Calu3 (cell line): ENCODE measurements around the gene CLCN7. TPM values are rescaled to one million over a fixed set of nuclear protein-coding genes. Genes with fewer than 3 reads are reported as not detected.

Source experiments
- BruUV-seq: library from RNA; stranded (reverse); fragments of 400-500 nt; replicated peaks from 2 replicates; lab custom pipeline; 2021; lab: Mats Ljungman, UMichigan
- CTCF ChIA-PET: fragments of 300-600 bp; sonication (Branson Sonifier 250); formaldehyde crosslinking; loops from one replicate; lab custom pipeline; 2022; ENCODE audit warnings: antibody characterized with exemption; lab: Charles Lee
- DNase-seq: peaks from one replicate; pipeline ENCODE4 v3.0.0; 2022
- H3K27ac Mint-ChIP-seq: one replicate; pipeline ENCODE4 v1.8.0; 2022; ENCODE audit warnings: mixed read lengths; ENCODE audit not compliant: unreplicated experiment
- H3K27me3 Mint-ChIP-seq: one replicate; pipeline ENCODE4 v1.8.0; 2022; ENCODE audit warnings: mixed read lengths; ENCODE audit not compliant: unreplicated experiment
- H3K36me3 Mint-ChIP-seq: one replicate; pipeline ENCODE4 v1.8.0; 2022; ENCODE audit warnings: mild to moderate bottlenecking, moderate library complexity, mixed read lengths; ENCODE audit not compliant: insufficient read depth, unreplicated experiment
- H3K4me1 Mint-ChIP-seq: one replicate; pipeline ENCODE4 v1.8.0; 2022; ENCODE audit warnings: mild to moderate bottlenecking, low read depth, mixed read lengths; ENCODE audit not compliant: unreplicated experiment
- H3K4me3 Mint-ChIP-seq: one replicate; pipeline ENCODE4 v1.8.0; 2022; ENCODE audit warnings: mild to moderate bottlenecking, low read depth, moderate library complexity, mixed read lengths; ENCODE audit not compliant: unreplicated experiment
- H3K9me3 Mint-ChIP-seq: one replicate; pipeline ENCODE4 v1.8.0; 2022; ENCODE audit warnings: low read depth, mixed read lengths; ENCODE audit not compliant: unreplicated experiment
- CTCF ChIP-seq: fragments of 200-600 bp; IDR thresholded peaks from one replicate; pipeline ENCODE4 v1.8.0; 2022; ENCODE audit warnings: antibody characterized with exemption; ENCODE audit not compliant: unreplicated experiment
- intact Hi-C: fragments of 100-400 bp; cut with micrococcal nuclease; formaldehyde crosslinking; loops from one replicate; pipeline ENCODE4 v1.10.0; 2022; ENCODE audit not compliant: unreplicated experiment
- total RNA-seq: library from RNA; stranded (reverse); gene quantifications from 2 replicates; pipeline ENCODE4 v1.2.3, GENCODE V29; 2022

CLCN7 gene
- total RNA-seq, 1 experiment from 2014 or later = 117 TPM

GRCh38 chr16:1511662-1512569 is 37.1 kb upstream of the CLCN7 start:
- intact Hi-C loops = no loop called here
- Mint-ChIP-seq H3K9me3 (peaks cover 3% of the 10 kb centered on the region), H3K4me1 (no peaks in the 10 kb centered on the region), H3K36me3 (peaks cover 54% of the 10 kb centered on the region), H3K27ac (no peak overlapping the region), H3K27me3 (no peaks in the 10 kb centered on the region), H3K4me3 (no peak overlapping the region)
- BruUV-seq = no TSS peak
- CTCF ChIA-PET = no interaction called here
- no peak for DNase-seq
- TF ChIP-seq CTCF = no peak

- no peaks in the 10 kb centered on the region for H3K4me1 Mint-ChIP-seq
- no peak overlapping the region for H3K4me3 Mint-ChIP-seq
- no peak for DNase-seq
- peaks cover 3% of the 10 kb centered on the region for H3K9me3 Mint-ChIP-seq
- CTCF ChIA-PET = interaction anchor here (0.5 kb wide), 1 partner anchor 76 kb away, joined by 3 read pairs; no protein-coding TSS in a partner anchor
- intact Hi-C loops = no loop called here
- no TSS peak for BruUV-seq
- H3K27ac Mint-ChIP-seq = no peak overlapping the region
- H3K27me3 Mint-ChIP-seq = no peaks in the 10 kb centered on the region
- peaks cover 54% of the 10 kb centered on the region for H3K36me3 Mint-ChIP-seq
- TF ChIP-seq CTCF = no peak
Measured at GRCh38 chr16:1510941-1511351, 36.1 kb upstream of the CLCN7 start.

GRCh38 chr16:1510272-1510671 is 35.4 kb upstream of the CLCN7 start:
- Mint-ChIP-seq H3K27ac (no peak overlapping the region), H3K4me3 (no peak overlapping the region), H3K27me3 (no peaks in the 10 kb centered on the region), H3K9me3 (peaks cover 3% of the 10 kb centered on the region), H3K4me1 (no peaks in the 10 kb centered on the region), H3K36me3 (peaks cover 61% of the 10 kb centered on the region)
- BruUV-seq = no TSS peak
- no peak for TF ChIP-seq CTCF
- no peak for DNase-seq
- CTCF ChIA-PET = no interaction called here
- intact Hi-C loops = no loop called here

- Mint-ChIP-seq H3K27me3 (no peaks in the 10 kb centered on the region), H3K9me3 (no peaks in the 10 kb centered on the region), H3K4me1 (no peaks in the 10 kb centered on the region), H3K4me3 (no peak overlapping the region), H3K36me3 (peaks cover 62% of the 10 kb centered on the region), H3K27ac (no peak overlapping the region)
- CTCF ChIA-PET = interaction anchor here (0.6 kb wide), 1 partner anchor 89 kb away, joined by 8 read pairs; the partner anchor contains the start of gene UQCC4
- no peak for DNase-seq
- intact Hi-C loops = no loop called here
- TF ChIP-seq CTCF = no peak
- BruUV-seq = no TSS peak
Measured at GRCh38 chr16:1509307-1510221, 34.7 kb upstream of the CLCN7 start.
